ENCODE data around the gene ACHE. TPM values are rescaled to one million over a fixed set of nuclear protein-coding genes. Genes with fewer than 3 reads are reported as not detected.

Gene ACHE
- total RNA-seq, 1 experiment from 2014 or later = 10.4 TPM

DNA sequence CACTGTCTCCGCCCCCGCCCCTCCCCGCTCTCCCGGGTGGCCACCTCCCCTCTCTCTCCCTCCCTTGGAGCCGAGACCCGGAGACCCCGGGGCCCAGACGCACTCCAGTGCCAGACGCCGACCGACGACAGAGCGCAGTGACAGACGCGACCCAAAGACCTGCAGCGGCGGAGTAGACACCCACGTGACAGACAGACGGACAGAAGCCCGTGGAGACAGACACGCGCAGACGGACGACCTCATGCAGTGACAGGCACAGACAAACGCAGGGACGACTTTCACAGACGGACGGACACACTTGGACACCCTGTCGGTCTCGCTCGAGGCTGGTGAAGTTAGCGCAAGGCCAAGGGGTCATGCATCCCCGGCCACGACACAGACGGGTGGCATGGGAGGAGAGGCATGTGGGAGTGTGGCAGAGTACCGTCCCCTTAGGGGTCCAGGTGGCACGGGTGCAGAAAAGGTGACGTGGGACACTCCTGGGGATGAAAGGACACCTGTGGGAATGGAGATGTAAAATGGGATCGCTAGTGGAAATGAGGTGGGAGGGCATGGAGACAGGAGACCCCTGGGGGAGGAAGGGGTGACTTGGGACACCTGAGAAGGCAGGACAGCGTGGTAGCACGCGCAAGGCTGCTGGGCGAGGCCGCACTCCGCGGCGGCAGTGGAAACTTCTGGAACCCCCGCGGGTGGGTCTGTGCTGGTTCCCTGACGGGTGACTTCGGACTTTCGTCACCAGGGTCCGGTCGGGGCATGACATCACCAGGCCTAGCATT is 456 bp upstream of the ACHE start:
- DNase-seq (ENCODE audit: low read depth, low spot score) (no peak), ATAC-seq (peak; percentile 64)
- Histone ChIP-seq H3K27me3 (ENCODE audit: control insufficient read depth, insufficient read depth, low read length) (no peaks in the 10 kb centered on the region; the same call in 1 of the 2 replicates), H3K4me3 (ENCODE audit: low read depth in 2 of 2, low read length in 2 of 2) (peak overlapping the region; percentile 50 to 57), H3K4me1 (ENCODE audit: control insufficient read depth, insufficient read depth, low read length) (peaks cover 22% of the 10 kb centered on the region), H3K27ac (ENCODE audit: low read length) (peak overlapping the region; percentile 4; the same call in 1 of the 2 replicates), H3K36me3 (ENCODE audit: control insufficient read depth, insufficient read depth, low read length) (no peaks in the 10 kb centered on the region), H3K9me3 (ENCODE audit: control insufficient read depth, insufficient read depth, low read depth, low read length) (no peaks in the 10 kb centered on the region)
- intact Hi-C loops (cut with micrococcal nuclease; ENCODE audit: unreplicated experiment) = loop anchor here (2.0 to 5.0 kb wide), 2 partner anchors 163 to 181 kb away; no protein-coding TSS in a partner anchor
- in situ Hi-C loops (cut with HindIII; ENCODE audit: low pct_unique_long_range_greater_than_20kb, low sequenced_read_pairs) = no loop called here
- POLR2A ChIA-PET = no interaction called here
- TF ChIP-seq POLR2AphosphoS5 (IDR thresholded peaks at IDR 0.05; ENCODE audit: low read depth, low read length) = no peak
- no peak for TF ChIP-seq TCF7L2 (IDR thresholded peaks at IDR 0.05; ENCODE audit: low read depth, low read length)
- TF ChIP-seq, protein P1, sequence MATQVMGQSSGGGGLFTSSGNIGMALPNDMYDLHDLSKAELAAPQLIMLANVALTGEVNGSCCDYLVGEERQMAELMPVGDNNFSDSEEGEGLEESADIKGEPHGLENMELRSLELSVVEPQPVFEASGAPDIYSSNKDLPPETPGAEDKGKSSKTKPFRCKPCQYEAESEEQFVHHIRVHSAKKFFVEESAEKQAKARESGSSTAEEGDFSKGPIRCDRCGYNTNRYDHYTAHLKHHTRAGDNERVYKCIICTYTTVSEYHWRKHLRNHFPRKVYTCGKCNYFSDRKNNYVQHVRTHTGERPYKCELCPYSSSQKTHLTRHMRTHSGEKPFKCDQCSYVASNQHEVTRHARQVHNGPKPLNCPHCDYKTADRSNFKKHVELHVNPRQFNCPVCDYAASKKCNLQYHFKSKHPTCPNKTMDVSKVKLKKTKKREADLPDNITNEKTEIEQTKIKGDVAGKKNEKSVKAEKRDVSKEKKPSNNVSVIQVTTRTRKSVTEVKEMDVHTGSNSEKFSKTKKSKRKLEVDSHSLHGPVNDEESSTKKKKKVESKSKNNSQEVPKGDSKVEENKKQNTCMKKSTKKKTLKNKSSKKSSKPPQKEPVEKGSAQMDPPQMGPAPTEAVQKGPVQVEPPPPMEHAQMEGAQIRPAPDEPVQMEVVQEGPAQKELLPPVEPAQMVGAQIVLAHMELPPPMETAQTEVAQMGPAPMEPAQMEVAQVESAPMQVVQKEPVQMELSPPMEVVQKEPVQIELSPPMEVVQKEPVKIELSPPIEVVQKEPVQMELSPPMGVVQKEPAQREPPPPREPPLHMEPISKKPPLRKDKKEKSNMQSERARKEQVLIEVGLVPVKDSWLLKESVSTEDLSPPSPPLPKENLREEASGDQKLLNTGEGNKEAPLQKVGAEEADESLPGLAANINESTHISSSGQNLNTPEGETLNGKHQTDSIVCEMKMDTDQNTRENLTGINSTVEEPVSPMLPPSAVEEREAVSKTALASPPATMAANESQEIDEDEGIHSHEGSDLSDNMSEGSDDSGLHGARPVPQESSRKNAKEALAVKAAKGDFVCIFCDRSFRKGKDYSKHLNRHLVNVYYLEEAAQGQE (IDR thresholded peaks at IDR 0.05; ENCODE audit: insufficient read depth in 1 of 2, low read depth in 2 of 2, low read length in 1 of 2) = no peak
- TF ChIP-seq SIN3A (IDR thresholded peaks at IDR 0.05; ENCODE audit: borderline replicate concordance, insufficient read depth, low read depth, low read length) = no peak
- TF ChIP-seq, protein P2, sequence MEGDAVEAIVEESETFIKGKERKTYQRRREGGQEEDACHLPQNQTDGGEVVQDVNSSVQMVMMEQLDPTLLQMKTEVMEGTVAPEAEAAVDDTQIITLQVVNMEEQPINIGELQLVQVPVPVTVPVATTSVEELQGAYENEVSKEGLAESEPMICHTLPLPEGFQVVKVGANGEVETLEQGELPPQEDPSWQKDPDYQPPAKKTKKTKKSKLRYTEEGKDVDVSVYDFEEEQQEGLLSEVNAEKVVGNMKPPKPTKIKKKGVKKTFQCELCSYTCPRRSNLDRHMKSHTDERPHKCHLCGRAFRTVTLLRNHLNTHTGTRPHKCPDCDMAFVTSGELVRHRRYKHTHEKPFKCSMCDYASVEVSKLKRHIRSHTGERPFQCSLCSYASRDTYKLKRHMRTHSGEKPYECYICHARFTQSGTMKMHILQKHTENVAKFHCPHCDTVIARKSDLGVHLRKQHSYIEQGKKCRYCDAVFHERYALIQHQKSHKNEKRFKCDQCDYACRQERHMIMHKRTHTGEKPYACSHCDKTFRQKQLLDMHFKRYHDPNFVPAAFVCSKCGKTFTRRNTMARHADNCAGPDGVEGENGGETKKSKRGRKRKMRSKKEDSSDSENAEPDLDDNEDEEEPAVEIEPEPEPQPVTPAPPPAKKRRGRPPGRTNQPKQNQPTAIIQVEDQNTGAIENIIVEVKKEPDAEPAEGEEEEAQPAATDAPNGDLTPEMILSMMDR (IDR thresholded peaks at IDR 0.05) = no peak
- CTCF ChIA-PET = interaction anchor here (0.6 kb wide), 1 partner anchor 27 kb away, joined by 6 read pairs; no protein-coding TSS in a partner anchor
- BruUV-seq (replicated peaks) = no TSS peak

DNA sequence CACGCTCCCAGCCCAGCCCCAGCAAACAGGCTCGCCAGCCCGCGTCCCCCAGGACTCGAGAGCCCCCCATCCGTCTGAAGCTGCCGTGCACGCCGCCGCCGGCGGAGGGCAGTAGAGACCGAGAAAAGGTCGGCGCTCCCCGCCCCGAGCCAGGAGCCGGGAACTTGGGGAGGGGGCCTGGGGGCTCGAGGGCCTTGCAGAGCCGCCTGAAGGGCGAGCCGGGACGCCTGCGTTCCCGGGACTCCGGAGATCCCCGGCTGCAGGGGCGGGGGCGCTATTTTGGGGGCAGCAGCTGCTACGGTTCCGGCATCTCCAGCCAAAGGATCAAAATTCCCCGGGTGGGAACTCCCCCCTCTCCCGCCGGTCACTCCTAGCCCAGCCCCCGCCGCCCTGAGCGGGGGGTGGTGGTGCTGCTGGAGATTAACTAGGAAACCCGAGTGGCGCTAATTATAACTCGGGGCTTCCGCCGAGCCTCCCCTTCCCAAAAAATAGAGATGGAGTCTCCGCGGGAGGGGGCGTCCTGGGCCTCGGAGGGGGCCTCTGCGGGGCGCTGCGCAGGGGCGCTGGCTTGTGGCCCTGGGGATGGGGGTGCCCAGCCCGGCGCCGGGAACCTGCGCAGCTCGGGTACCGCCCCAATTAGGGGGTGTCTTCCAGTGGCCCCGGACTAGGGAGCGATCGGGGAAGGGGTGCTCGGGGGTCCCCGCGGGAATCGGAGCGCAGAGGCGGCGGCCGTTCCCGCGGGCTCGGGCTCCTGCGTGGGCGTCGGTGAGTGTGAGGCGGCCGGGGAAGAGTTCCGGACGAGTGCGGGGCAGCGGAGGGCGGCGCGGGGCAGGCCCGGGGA is 608 bp downstream of the ACHE start:
- intact Hi-C loops (cut with micrococcal nuclease; ENCODE audit: unreplicated experiment) (loop anchor here (5.0 kb wide), 2 partner anchors 182 to 387 kb away; no protein-coding TSS in a partner anchor), in situ Hi-C loops (cut with HindIII; ENCODE audit: low pct_unique_long_range_greater_than_20kb, low sequenced_read_pairs) (no loop called here)
- BruUV-seq (replicated peaks) = no TSS peak
- Histone ChIP-seq H3K27ac (ENCODE audit: low read length) (no peak overlapping the region), H3K4me3 (ENCODE audit: low read depth in 2 of 2, low read length in 2 of 2) (peak overlapping the region; percentile 50 to 62), H3K27me3 (ENCODE audit: control insufficient read depth, insufficient read depth, low read length) (no peaks in the 10 kb centered on the region; the same call in 1 of the 2 replicates), H3K36me3 (ENCODE audit: control insufficient read depth, insufficient read depth, low read length) (no peaks in the 10 kb centered on the region), H3K4me1 (ENCODE audit: control insufficient read depth, insufficient read depth, low read length) (peaks cover 29% of the 10 kb centered on the region), H3K9me3 (ENCODE audit: control insufficient read depth, insufficient read depth, low read depth, low read length) (no peaks in the 10 kb centered on the region)
- TF ChIP-seq SIN3A (IDR thresholded peaks at IDR 0.05; ENCODE audit: borderline replicate concordance, insufficient read depth, low read depth, low read length) = 0 out of 2 replicates have a peak, but pooled peaks have one; percentile 41
- TF ChIP-seq, protein P1 (IDR thresholded peaks at IDR 0.05; ENCODE audit: insufficient read depth in 1 of 2, low read depth in 2 of 2, low read length in 1 of 2) = no peak
- TF ChIP-seq, protein P2 (IDR thresholded peaks at IDR 0.05) = peak; percentile 95
- ChIA-PET CTCF (interaction anchor here (0.6 to 1.0 kb wide), 4 partner anchors 56 to 298 kb away, joined by 3 to 4 read pairs (median 4); no protein-coding TSS in a partner anchor), POLR2A (no interaction called here)
- peak; percentile 37 for ATAC-seq
- no peak for DNase-seq (ENCODE audit: low read depth, low spot score)
